Epidermal melanocyte (primary cell): Measurements from ENCODE around the gene MRPS7.

Experiments used
- DNase-seq: peaks from one replicate; pipeline ENCODE4 v3.0.0; 2011; ENCODE audit warnings: low spot score; ENCODE audit not compliant: insufficient read length

The MRPS7 gene

GRCh38 chr17:75261336-75262111 is at the start of gene MRPS7, which contains the start of gene GGA3:
Gene MRPS7 (plus strand): TSS chr17:75261879. CDS start chr17:75261901, 22 bp downstream.
Gene GGA3 (minus strand): TSS chr17:75261606. CDS start chr17:75261587, 19 bp downstream.
- peak; percentile 95 for DNase-seq

GRCh38 chr17:75218131-75218530 is 43.5 kb upstream of the MRPS7 start:
- no peak for DNase-seq

- no peak for DNase-seq
These were observed 41.9 kb upstream of the MRPS7 start for GRCh38 chr17:75219815-75220214.

- no peak for DNase-seq
These were observed 36.7 kb upstream of the MRPS7 start for GRCh38 chr17:75225016-75225415.

GRCh38 chr17:75227729-75228128 is 34.0 kb upstream of the MRPS7 start:
- DNase-seq = no peak

- no peak for DNase-seq
These were observed 33.4 kb upstream of the MRPS7 start for GRCh38 chr17:75228305-75228704.

GRCh38 chr17:75228847-75229246 is 32.8 kb upstream of the MRPS7 start:
- no peak for DNase-seq

- no peak for DNase-seq
These were observed 30.6 kb upstream of the MRPS7 start for GRCh38 chr17:75231071-75231470.

- no peak for DNase-seq
These were observed 29.8 kb upstream of the MRPS7 start for GRCh38 chr17:75231741-75232464.

- DNase-seq = no peak
These were observed 28.9 kb upstream of the MRPS7 start for GRCh38 chr17:75232786-75233185.

GRCh38 chr17:75237100-75238014 is 24.3 kb upstream of the MRPS7 start:
- no peak for DNase-seq

- no peak for DNase-seq
These were observed 23.6 kb upstream of the MRPS7 start for GRCh38 chr17:75238020-75238580.

GRCh38 chr17:75238684-75239191 is 22.9 kb upstream of the MRPS7 start:
- peak; percentile 63 for DNase-seq

GRCh38 chr17:75239214-75239613 is 22.5 kb upstream of the MRPS7 start:
- DNase-seq = no peak

- no peak for DNase-seq
These were observed 21.8 kb upstream of the MRPS7 start for GRCh38 chr17:75239778-75240393.

GRCh38 chr17:75240394-75241142 is 21.1 kb upstream of the MRPS7 start:
- no peak for DNase-seq

GRCh38 chr17:75241143-75241430 is 20.6 kb upstream of the MRPS7 start:
- DNase-seq = no peak

GRCh38 chr17:75241502-75241901 is 20.2 kb upstream of the MRPS7 start:
- DNase-seq = peak; percentile 56

- DNase-seq = no peak
These were observed 19.7 kb upstream of the MRPS7 start for GRCh38 chr17:75241996-75242460.

GRCh38 chr17:75242461-75243042 is 19.1 kb upstream of the MRPS7 start:
- DNase-seq = no peak
